ENCODE data around the gene UBE2G1. TPM values are rescaled to one million over a fixed set of nuclear protein-coding genes. Genes with fewer than 3 reads are reported as not detected.

The UBE2G1 gene
- total RNA-seq, 1 experiment from 2014 or later = 67.3 TPM

Small RNA genes within 50 kb of the gene (small RNA-seq; reads per million reads assigned to genes)
- 0 reads per million in 2 experiments for gene RN7SL774P

Other genes with a start within 250 kb of the UBE2G1 start
- gene ZZEF1, start 223.6 kb downstream of the UBE2G1 start, total RNA-seq (2014; rRNA removed; shearing (Covaris generic)) = 16.9 and 18.0 TPM in 2 replicates
- 15.8 and 20.9 TPM in 2 replicates for gene CYB5D2, start 223.5 kb downstream of the UBE2G1 start, total RNA-seq (2014; rRNA removed; shearing (Covaris generic))
- 14.5 and 15.4 TPM in 2 replicates for gene ANKFY1, start 102.7 kb downstream of the UBE2G1 start, total RNA-seq (2014; rRNA removed; shearing (Covaris generic))
- not detected in 2 replicates for gene SPNS3, start 67.3 kb upstream of the UBE2G1 start, total RNA-seq (2014; rRNA removed; shearing (Covaris generic))
- gene SPNS2, start 132.2 kb upstream of the UBE2G1 start, total RNA-seq (2014; rRNA removed; shearing (Covaris generic)) = 0.52 TPM in 1 of 2 replicates, not detected in the other
- gene MYBBP1A, start 188.7 kb upstream of the UBE2G1 start, total RNA-seq (2014; rRNA removed; shearing (Covaris generic)) = 71.3 and 75.6 TPM in 2 replicates
- not detected in 2 replicates for gene GGT6, start 193.9 kb upstream of the UBE2G1 start, total RNA-seq (2014; rRNA removed; shearing (Covaris generic))
- gene SMTNL2, start 217.9 kb upstream of the UBE2G1 start, total RNA-seq (2014; rRNA removed; shearing (Covaris generic)) = 0.12 and 0.17 TPM in 2 replicates